OCI-LY1 (cell line): Measurements from ENCODE around the gene OR51D1.

Source experiments
- H2AFZ ChIP-seq: fragments of 200-600 bp; sonication (generic), shearing (Covaris generic); 2 replicates; pipeline ENCODE4 v1.6.0; 2014; ENCODE audit warnings: antibody characterized with exemption, mild to moderate bottlenecking, low read length
- H3F3A ChIP-seq: fragments of 200-600 bp; sonication (generic), shearing (Covaris generic); 2 replicates; pipeline ENCODE4 v1.6.0; 2014; ENCODE audit warnings: mild to moderate bottlenecking, antibody characterized with exemption, low read length, moderate library complexity; ENCODE audit not compliant: insufficient read depth
- H3K27ac ChIP-seq: fragments of 200-600 bp; sonication (generic); 2 replicates; pipeline ENCODE4 v1.5.1; 2014; ENCODE audit warnings: low read length, mixed run types, mild to moderate bottlenecking, low read depth; ENCODE audit not compliant: poor library complexity, severe bottlenecking
- H3K27me3 ChIP-seq: fragments of 200-600 bp; sonication (generic); 2 replicates; pipeline ENCODE4 v1.6.0; 2014; ENCODE audit warnings: antibody characterized with exemption, mild to moderate bottlenecking, low read length, moderate library complexity; ENCODE audit not compliant: insufficient read depth
- H3K36me3 ChIP-seq: fragments of 200-600 bp; sonication (generic); 2 replicates; pipeline ENCODE4 v1.6.1; 2014; ENCODE audit warnings: mild to moderate bottlenecking, antibody characterized with exemption, low read length, moderate library complexity, mixed read lengths; ENCODE audit not compliant: insufficient read depth
- H3K4me1 ChIP-seq: fragments of 200-600 bp; sonication (generic); 2 replicates; pipeline ENCODE4 v1.5.1; 2014; ENCODE audit warnings: mild to moderate bottlenecking, low read length, moderate library complexity; ENCODE audit not compliant: insufficient read depth, severe bottlenecking
- H3K4me2 ChIP-seq: fragments of 200-600 bp; sonication (generic), shearing (Covaris generic); 2 replicates; pipeline ENCODE4 v1.6.1; 2014; ENCODE audit warnings: low read length
- H3K4me3 ChIP-seq: fragments of 200-600 bp; sonication (generic); 2 replicates; pipeline ENCODE4 v1.5.1; 2014; ENCODE audit warnings: low read length, low read depth, mild to moderate bottlenecking, mixed read lengths; ENCODE audit not compliant: poor library complexity, severe bottlenecking
- H3K79me2 ChIP-seq: fragments of 200-600 bp; shearing (Covaris generic); 2 replicates; pipeline ENCODE4 v1.6.1; 2016; ENCODE audit warnings: mixed run types, low read length, mixed read lengths; ENCODE audit not compliant: insufficient read depth
- H3K9ac ChIP-seq: fragments of 200-600 bp; sonication (generic), shearing (Covaris generic); 2 replicates; pipeline ENCODE4 v1.6.1; 2014; ENCODE audit warnings: mild to moderate bottlenecking, low read length, mixed read lengths
- H3K9me2 ChIP-seq: fragments of 200-600 bp; sonication (generic), shearing (Covaris generic); 2 replicates; pipeline ENCODE4 v1.6.1; 2014; ENCODE audit warnings: low read depth, mild to moderate bottlenecking, low read length, mixed read lengths
- H3K9me3 ChIP-seq: fragments of 200-600 bp; shearing (Covaris generic); 2 replicates; pipeline ENCODE4 v1.6.1; 2014; ENCODE audit warnings: low read length, mixed read lengths
- H4K20me1 ChIP-seq: fragments of 200-600 bp; sonication (generic), shearing (Covaris generic); 2 replicates; pipeline ENCODE4 v1.6.0; 2016; ENCODE audit warnings: mild to moderate bottlenecking, low read length; ENCODE audit not compliant: insufficient read depth
- CTCF ChIP-seq: fragments of 200-600 bp; sonication (generic), shearing (Covaris generic); IDR thresholded peaks from 2 replicates; pipeline ENCODE4 v1.5.1; 2017; ENCODE audit warnings: mild to moderate bottlenecking, antibody characterized with exemption, low read length, moderate library complexity, mixed read lengths
- EZH2 ChIP-seq: fragments of 200-600 bp; sonication (generic), shearing (Covaris generic); IDR thresholded peaks from 2 replicates; pipeline ENCODE4 v1.8.0; 2017; ENCODE audit warnings: borderline replicate concordance, mixed run types, mild to moderate bottlenecking, antibody characterized with exemption, low read length, moderate library complexity, mixed read lengths

The OR51D1 gene

DNA sequence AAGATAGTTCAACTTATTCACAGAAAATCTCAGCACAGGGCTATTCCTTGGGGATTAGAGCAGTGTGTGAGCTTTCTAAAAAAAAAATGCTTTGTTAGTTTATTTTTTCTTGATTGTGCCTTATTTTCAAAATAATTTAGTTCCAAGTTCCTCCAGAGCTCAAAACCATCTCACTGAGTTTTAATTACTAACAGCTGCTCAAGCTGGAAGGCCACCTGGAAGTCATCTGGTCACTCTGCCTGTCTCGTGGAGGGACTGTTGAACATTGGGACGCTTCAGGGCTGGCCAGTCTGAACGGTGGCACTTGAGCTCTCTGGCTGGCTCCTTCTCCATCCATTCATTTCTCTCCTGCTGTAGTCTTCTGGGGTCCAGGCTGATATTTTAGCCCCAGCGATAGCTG, 10.5 kb downstream of the OR51D1 start:
- Histone ChIP-seq H3K27me3 (no peaks in the 10 kb centered on the region), H3K36me3 (no peaks in the 10 kb centered on the region), H4K20me1 (no peaks in the 10 kb centered on the region), H3K4me3 (no peak overlapping the region), H3K9me2 (no peaks in the 10 kb centered on the region), H3K9ac (no peak overlapping the region), H2AFZ (no peak overlapping the region), H3K9me3 (no peaks in the 10 kb centered on the region), H3F3A (no peaks in the 10 kb centered on the region), H3K79me2 (no peaks in the 10 kb centered on the region), H3K4me1 (no peaks in the 10 kb centered on the region), H3K27ac (no peak overlapping the region), H3K4me2 (no peak overlapping the region)
- no peak for TF ChIP-seq EZH2
- no peak for TF ChIP-seq CTCF

DNA sequence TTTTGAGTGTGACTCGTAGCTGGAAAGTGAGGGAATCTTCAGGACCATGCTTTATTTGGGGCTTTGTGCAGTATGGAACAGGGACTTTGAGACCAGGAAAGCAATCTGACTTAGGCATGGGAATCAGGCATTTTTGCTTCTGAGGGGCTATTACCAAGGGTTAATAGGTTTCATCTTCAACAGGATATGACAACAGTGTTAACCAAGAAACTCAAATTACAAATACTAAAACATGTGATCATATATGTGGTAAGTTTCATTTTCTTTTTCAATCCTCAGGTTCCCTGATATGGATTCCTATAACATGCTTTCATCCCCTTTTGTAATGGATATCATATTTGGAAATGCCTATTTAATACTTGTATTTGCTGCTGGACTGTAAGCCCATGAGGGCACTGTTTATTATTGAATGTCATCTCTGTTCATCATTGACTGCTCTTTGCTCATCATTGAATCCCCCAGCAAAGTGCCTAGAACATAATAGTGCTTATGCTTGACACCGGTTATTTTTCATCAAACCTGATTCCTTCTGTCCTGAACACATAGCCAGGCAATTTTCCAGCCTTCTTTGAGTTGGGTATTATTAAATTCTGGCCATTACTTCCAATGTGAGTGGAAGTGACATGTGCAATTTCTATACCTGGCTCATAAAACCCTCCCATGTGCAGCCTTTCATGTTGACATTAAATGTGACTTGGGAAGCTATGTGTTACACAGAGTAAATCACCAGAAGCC, 17.5 kb downstream of the OR51D1 start:
- no peak overlapping the region for H3K4me2 ChIP-seq
- H2AFZ ChIP-seq = no peak overlapping the region
- no peaks in the 10 kb centered on the region for H3K79me2 ChIP-seq
- TF ChIP-seq EZH2 (no peak), CTCF (no peak)
- no peak overlapping the region for H3K4me3 ChIP-seq
- no peaks in the 10 kb centered on the region for H3K4me1 ChIP-seq
- no peaks in the 10 kb centered on the region for H3K27me3 ChIP-seq
- no peaks in the 10 kb centered on the region for H3K36me3 ChIP-seq
- H3K9ac ChIP-seq = no peak overlapping the region
- H3K9me2 ChIP-seq = no peaks in the 10 kb centered on the region
- H4K20me1 ChIP-seq = no peaks in the 10 kb centered on the region
- H3K27ac ChIP-seq = no peak overlapping the region
- no peaks in the 10 kb centered on the region for H3F3A ChIP-seq
- H3K9me3 ChIP-seq = no peaks in the 10 kb centered on the region

DNA sequence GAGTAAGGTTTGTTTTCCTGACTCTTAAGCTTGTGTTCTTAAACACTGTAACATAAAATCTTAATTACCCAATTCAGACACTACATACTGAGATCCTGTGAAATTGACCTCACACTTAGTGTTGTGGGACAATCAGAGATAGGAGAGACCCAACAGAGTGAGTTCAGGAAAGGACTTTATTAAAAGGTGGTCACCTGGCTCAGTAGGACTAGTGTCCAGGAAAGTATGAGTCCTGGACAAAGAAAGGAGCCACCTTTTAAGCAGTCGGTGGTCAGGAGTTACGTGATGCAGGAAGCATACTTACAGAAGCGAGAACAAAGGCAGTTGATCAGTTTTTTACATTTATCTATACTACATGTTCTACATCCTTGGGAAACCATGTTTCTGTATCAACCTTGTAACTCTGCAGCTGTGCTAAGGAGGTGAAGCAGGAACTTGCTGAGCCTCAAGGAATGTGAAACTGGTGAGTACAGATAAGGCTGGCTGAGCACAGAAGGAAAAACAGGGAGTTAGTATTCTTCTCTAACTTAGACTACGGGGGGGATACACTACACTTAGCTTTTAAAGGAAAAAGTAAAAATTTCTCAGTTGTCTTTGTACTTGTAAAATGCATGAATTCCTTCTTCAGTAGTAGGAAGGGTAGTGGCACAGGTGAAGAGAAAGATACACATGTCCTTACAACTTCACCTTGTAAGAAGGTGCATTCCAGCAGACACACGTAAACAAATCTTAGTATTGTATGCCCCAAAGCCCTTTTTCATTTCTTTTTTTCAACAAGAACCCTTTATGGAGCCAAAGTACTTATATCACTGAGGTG, 21.6 kb downstream of the OR51D1 start:
- Histone ChIP-seq H3K36me3 (no peaks in the 10 kb centered on the region), H3K9ac (no peak overlapping the region), H3K9me2 (no peaks in the 10 kb centered on the region), H3K4me2 (no peak overlapping the region), H2AFZ (no peak overlapping the region), H3K27me3 (no peaks in the 10 kb centered on the region), H3K4me3 (no peak overlapping the region), H3K4me1 (no peaks in the 10 kb centered on the region), H3F3A (no peaks in the 10 kb centered on the region), H3K27ac (no peak overlapping the region), H3K9me3 (no peaks in the 10 kb centered on the region), H4K20me1 (no peaks in the 10 kb centered on the region), H3K79me2 (no peaks in the 10 kb centered on the region)
- TF ChIP-seq EZH2 (no peak), CTCF (no peak)
